Ishikawa (cell line): ENCODE results near the gene POU3F1.

ENCODE experiments used
- CEBPB ChIP-seq: IDR thresholded peaks from 2 replicates; pipeline ENCODE4 v1.6.1; 2012
- CREB1 ChIP-seq: IDR thresholded peaks from 2 replicates; pipeline ENCODE4 v1.6.1; 2012; ENCODE audit warnings: low read depth
- EGR1 ChIP-seq: IDR thresholded peaks from 2 replicates; pipeline ENCODE4 v1.6.1; 2012
- EP300 ChIP-seq: IDR thresholded peaks from 2 replicates; pipeline ENCODE4 v1.6.1; 2012; ENCODE audit warnings: borderline replicate concordance
- FOXM1 ChIP-seq: IDR thresholded peaks from 2 replicates; pipeline ENCODE4 v1.6.1; 2012; ENCODE audit warnings: low read depth, borderline replicate concordance
- NFIC ChIP-seq: IDR thresholded peaks from 2 replicates; pipeline ENCODE4 v1.6.1; 2012
- RAD21 ChIP-seq: IDR thresholded peaks from 2 replicates; pipeline ENCODE4 v1.6.1; 2012; ENCODE audit warnings: low read depth
- TAF1 ChIP-seq: IDR thresholded peaks from 2 replicates; pipeline ENCODE4 v1.6.1; 2012; ENCODE audit warnings: low read depth, mild to moderate bottlenecking
- TCF12 ChIP-seq: IDR thresholded peaks from 2 replicates; pipeline ENCODE4 v1.6.1; 2012; ENCODE audit warnings: low read depth
- TEAD4 ChIP-seq: IDR thresholded peaks from 2 replicates; pipeline ENCODE4 v1.6.1; 2012
- YY1 ChIP-seq: IDR thresholded peaks from 2 replicates; pipeline ENCODE4 v1.6.1; 2012; ENCODE audit warnings: low read depth
- ZBTB7A ChIP-seq: IDR thresholded peaks from 2 replicates; pipeline ENCODE4 v1.6.1; 2012; ENCODE audit warnings: low read depth
- TF ChIP-seq, protein P1 (sequence below): IDR thresholded peaks from 2 replicates; pipeline ENCODE4 v1.6.1; 2012; ENCODE audit warnings: low read depth, mild to moderate bottlenecking
- TF ChIP-seq, protein P2 (sequence below): IDR thresholded peaks from 2 replicates; pipeline ENCODE4 v1.6.1; 2012
- TF ChIP-seq, protein P3 (sequence below): IDR thresholded peaks from 2 replicates; pipeline ENCODE4 v1.6.1; 2012

The POU3F1 gene

DNA sequence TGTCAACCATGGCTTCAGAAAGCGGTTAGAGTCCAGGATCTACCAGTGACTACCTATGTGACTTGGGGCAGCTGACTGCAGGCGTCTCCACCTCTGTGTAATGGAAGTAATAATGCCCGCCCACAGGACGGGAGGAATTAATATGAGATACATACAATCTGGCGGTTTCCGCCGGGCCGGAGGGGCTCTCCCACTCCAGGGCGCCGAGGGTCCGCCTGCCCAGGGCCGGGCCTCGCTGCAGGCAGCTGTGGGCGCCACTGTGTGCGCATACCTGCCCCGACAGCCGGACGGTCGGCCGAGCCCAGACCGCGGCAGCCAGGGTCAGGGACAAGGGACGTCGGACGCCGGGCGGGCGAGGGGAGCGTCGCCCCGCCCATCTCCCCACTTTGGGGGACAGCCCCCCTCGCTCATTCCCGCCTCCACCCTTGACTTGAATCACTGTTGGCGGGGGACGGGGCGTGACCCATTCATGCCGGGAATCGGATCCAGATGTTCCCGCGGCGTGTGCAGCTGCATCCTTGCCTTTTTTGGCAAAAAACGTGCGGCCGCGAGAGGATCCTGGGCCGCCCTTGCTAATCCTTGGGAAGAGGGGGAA is 50.7 kb downstream of the POU3F1 start:
- TF ChIP-seq CEBPB: no peak
- TF ChIP-seq RAD21: no peak
- TF ChIP-seq FOXM1: no peak
- no peak for TF ChIP-seq NFIC
- TF ChIP-seq EGR1: no peak
- no peak for TF ChIP-seq TCF12
- no peak for TF ChIP-seq TEAD4
- no peak for TF ChIP-seq YY1
- TF ChIP-seq TAF1: no peak
- TF ChIP-seq, protein P1, sequence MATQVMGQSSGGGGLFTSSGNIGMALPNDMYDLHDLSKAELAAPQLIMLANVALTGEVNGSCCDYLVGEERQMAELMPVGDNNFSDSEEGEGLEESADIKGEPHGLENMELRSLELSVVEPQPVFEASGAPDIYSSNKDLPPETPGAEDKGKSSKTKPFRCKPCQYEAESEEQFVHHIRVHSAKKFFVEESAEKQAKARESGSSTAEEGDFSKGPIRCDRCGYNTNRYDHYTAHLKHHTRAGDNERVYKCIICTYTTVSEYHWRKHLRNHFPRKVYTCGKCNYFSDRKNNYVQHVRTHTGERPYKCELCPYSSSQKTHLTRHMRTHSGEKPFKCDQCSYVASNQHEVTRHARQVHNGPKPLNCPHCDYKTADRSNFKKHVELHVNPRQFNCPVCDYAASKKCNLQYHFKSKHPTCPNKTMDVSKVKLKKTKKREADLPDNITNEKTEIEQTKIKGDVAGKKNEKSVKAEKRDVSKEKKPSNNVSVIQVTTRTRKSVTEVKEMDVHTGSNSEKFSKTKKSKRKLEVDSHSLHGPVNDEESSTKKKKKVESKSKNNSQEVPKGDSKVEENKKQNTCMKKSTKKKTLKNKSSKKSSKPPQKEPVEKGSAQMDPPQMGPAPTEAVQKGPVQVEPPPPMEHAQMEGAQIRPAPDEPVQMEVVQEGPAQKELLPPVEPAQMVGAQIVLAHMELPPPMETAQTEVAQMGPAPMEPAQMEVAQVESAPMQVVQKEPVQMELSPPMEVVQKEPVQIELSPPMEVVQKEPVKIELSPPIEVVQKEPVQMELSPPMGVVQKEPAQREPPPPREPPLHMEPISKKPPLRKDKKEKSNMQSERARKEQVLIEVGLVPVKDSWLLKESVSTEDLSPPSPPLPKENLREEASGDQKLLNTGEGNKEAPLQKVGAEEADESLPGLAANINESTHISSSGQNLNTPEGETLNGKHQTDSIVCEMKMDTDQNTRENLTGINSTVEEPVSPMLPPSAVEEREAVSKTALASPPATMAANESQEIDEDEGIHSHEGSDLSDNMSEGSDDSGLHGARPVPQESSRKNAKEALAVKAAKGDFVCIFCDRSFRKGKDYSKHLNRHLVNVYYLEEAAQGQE: no peak
- no peak for TF ChIP-seq CREB1
- TF ChIP-seq, protein P2, sequence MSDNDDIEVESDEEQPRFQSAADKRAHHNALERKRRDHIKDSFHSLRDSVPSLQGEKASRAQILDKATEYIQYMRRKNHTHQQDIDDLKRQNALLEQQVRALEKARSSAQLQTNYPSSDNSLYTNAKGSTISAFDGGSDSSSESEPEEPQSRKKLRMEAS: no peak
- TF ChIP-seq, protein P3, sequence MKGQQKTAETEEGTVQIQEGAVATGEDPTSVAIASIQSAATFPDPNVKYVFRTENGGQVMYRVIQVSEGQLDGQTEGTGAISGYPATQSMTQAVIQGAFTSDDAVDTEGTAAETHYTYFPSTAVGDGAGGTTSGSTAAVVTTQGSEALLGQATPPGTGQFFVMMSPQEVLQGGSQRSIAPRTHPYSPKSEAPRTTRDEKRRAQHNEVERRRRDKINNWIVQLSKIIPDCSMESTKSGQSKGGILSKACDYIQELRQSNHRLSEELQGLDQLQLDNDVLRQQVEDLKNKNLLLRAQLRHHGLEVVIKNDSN: no peak
- TF ChIP-seq ZBTB7A: no peak
- no peak for TF ChIP-seq EP300

DNA sequence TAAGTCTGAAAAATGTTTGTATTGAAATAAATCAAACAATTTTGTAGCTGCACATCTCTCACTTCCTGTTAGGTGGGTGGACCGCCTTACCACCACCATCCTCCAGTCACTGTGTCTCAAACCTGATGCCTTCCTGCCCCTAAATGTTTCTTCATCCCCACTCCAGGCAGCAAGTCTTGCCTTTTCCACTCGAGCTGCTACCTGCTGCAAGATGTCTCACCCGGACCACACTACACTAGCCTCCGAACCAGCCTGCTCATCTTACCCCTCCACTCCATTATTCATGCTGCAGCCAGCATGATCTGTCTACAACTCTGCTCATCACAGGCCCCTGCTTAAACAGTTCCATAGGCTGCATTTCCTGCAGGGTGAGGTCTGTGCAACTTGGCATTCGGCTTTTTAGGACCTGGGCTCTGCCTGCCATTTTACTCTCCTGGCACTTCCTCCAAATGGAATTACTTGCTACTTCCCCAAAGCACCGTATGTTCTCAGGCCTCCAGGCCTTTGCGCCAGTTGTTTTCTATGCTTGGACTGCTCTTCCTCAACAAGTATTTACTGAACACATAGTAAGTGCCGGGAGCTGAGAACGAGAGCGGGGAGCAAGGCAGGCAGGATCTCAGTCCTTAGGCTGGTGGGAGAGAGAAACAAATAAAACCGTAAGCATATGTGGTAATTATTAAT is 51.6 kb downstream of the POU3F1 start:
- TF ChIP-seq, protein P1: no peak
- TF ChIP-seq TAF1 (no peak), CEBPB (no peak), EGR1 (no peak), YY1 (no peak), CREB1 (no peak), ZBTB7A (no peak), EP300 (no peak), FOXM1 (no peak), TEAD4 (no peak), RAD21 (no peak), NFIC (no peak), TCF12 (no peak)
- TF ChIP-seq, protein P2: no peak
- TF ChIP-seq, protein P3: no peak
